ENCODE results near the gene TEX26.

GRCh38 chr13:30963791-30964190, 31.3 kb downstream of the TEX26 start:
- no peak for TF ChIP-seq CTCF (IDR thresholded peaks at IDR 0.05)
- no peak for TF ChIP-seq POLR2A (IDR thresholded peaks at IDR 0.05; ENCODE audit: low read depth)
- no peak for TF ChIP-seq EP300 (IDR thresholded peaks at IDR 0.05)

Data from esophagus muscularis mucosa (tissue), 4 donors.